Myometrial cell (primary cell): ENCODE measurements around the gene ITM2C. TPM values are rescaled to one million over a fixed set of nuclear protein-coding genes. Genes with fewer than 3 reads are reported as not detected.

ENCODE experiments used
- total RNA-seq: library from RNA; depleted of rRNA; stranded (reverse); fragments of >200 nt; gene quantifications from 2 replicates; pipeline ENCODE4 v1.2.3, GENCODE V29; 2015

Gene ITM2C, protein sequence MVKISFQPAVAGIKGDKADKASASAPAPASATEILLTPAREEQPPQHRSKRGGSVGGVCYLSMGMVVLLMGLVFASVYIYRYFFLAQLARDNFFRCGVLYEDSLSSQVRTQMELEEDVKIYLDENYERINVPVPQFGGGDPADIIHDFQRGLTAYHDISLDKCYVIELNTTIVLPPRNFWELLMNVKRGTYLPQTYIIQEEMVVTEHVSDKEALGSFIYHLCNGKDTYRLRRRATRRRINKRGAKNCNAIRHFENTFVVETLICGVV
- total RNA-seq = 72.5 and 84.8 TPM in 2 replicates

DNA sequence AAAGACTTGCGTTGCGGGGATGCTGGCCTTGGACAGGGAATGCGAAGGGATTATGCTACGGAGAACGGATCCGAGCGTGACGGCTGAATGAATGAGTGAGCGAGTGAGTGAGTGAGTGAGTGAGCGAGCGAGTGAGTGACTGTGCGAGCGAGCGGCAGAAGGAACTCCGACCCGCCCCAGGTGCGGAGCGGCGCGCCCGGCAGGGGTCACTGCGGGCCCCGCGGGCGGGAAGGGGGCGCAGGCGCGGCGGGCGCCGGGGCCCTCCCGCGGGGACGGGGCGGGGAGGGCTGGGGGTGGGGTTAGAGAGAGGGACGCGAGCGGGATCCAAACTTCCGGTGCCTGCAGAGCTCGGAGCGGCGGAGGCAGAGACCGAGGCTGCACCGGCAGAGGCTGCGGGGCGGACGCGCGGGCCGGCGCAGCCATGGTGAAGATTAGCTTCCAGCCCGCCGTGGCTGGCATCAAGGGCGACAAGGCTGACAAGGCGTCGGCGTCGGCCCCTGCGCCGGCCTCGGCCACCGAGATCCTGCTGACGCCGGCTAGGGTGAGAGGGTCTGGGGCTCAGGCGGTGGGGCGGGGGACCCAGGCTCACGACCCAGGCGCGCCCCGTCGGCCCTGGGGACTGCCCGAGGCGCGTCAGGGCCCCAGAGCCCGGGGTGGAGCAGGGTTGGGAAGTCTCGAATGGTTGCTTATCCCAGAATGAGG lies at the start of gene ITM2C:
Gene ITM2C (plus strand): TSS at position 338 of the 702 bp plus-strand sequence. CDS start 84 bp downstream, at position 422.

DNA sequence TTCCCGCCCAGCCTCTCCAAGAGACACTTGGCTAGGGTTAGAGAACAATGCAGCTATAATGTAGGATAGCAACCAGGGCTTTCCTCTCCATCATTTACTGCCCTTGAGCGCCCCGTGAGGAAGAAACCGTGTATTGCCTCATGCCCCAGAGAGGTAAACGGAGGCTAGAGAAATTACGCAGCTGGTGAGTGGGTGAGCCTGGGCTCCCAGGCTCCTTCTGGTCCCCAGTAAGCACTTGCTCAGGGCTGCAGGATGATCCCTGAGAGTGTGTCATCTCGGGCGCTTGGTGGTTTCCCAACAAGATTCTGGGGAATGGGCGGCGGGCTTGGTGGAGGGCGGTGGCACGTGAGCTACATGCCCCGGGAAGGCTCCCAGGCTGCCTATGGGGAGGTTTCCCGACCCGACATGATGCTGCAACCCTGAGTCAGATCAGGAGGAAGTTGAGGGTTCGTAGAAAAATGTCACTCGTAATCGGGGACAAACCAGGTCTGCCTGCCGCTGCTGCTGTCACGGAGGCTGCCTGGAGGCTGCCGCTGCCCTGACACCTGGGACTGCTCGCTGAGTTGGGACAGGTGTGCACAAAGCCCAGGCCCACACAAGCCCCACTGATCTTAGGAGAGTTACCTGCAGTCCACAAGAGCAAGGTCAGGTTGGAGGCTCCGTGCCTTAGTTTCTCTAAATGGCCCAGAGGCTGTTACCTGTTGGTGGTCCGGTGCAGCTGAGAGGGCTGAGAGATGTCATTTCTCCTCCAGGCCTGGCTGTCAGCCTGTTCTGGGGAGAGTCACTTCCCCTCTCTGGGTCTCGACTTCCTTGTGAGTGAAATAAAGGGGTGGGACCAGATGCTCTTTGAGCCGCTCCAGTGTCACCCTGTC lies 60.0 kb downstream of the ITM2C start, which contains the start of gene GPR55:
Gene GPR55 (minus strand): TSS at position 773 of the 872 bp plus-strand sequence. CDS start 14,280 bp downstream, outside the sequence.

Other genes with a start within 250 kb of the ITM2C start
- gene CAB39, start 152.1 kb upstream of the ITM2C start, total RNA-seq = 47.9 and 53.0 TPM in 2 replicates
- not detected in 2 replicates for gene GPR55, start 60.3 kb downstream of the ITM2C start, total RNA-seq
- not detected in 2 replicates for gene SPATA3, start 131.2 kb downstream of the ITM2C start, total RNA-seq
- not detected in 2 replicates for gene C2orf72, start 172.6 kb downstream of the ITM2C start, total RNA-seq
- gene PSMD1, start 191.9 kb downstream of the ITM2C start, total RNA-seq = 109 and 137 TPM in 2 replicates